ENCODE data around the gene MRPL24. TPM values are rescaled to one million over a fixed set of nuclear protein-coding genes. Genes with fewer than 3 reads are reported as not detected.

Gene MRPL24
- total and polyA plus RNA-seq, 10 of the 15 experiments (the other 5 are each of a cell fraction or from before 2014, with no cell fraction given) = 87.4 to 269 (median 134) TPM

GRCh38 chr1:156690675-156691036, 50.2 kb downstream of the MRPL24 start:
- RAD21 ChIA-PET (ENCODE audit: unreplicated experiment) = interaction anchor here (0.6 to 10.2 kb wide), 10 partner anchors 10 to 199 kb away, joined by 4 to 173 read pairs (median 6); partner anchors contain the start of genes CRABP2, INSRR, ISG20L2 and METTL25B
- H3K9ac ChIP-seq (ENCODE audit: control insufficient read depth, insufficient read depth, low read length) = no peak overlapping the region
- no peak for FAIRE-seq
- no peaks in the 10 kb centered on the region for H3K9me3 ChIP-seq (replicated peaks; ENCODE audit: control insufficient read depth, insufficient read depth, low read length)
- BruUV-seq (replicated peaks) = no TSS peak
- H3K27ac ChIP-seq (ENCODE audit: control insufficient read depth, insufficient read depth) = no peak overlapping the region
- WGBS (ENCODE audit: insufficient coverage, insufficient replicate concordance, low lambda C conversion rate, missing lambda C conversion rate) = 31% methylated on average over 8 of the region's 8 CpGs
- intact Hi-C loops (cut with micrococcal nuclease; ENCODE audit: unreplicated experiment) (no loop called here), in situ Hi-C loops (cut with MboI) (no loop called here)
- H3K4me3 ChIP-seq = no peak overlapping the region
- POLR2A ChIA-PET = interaction anchor here (1.4 to 3.1 kb wide), 2 partner anchors 36 to 91 kb away, joined by 4 to 21 read pairs; no protein-coding TSS in a partner anchor
- no peak for TF ChIP-seq RFX5 (IDR thresholded peaks at IDR 0.05; ENCODE audit: low read depth, low read length)
- TF ChIP-seq MYB (IDR thresholded peaks at IDR 0.05; ENCODE audit: borderline replicate concordance, low read depth, low read length) = no peak
- TF ChIP-seq JUNB (IDR thresholded peaks at IDR 0.05) = no peak
- TF ChIP-seq NR2F1 (conservative IDR thresholded peaks at IDR 0.05) = no peak
- TF ChIP-seq, protein P1, sequence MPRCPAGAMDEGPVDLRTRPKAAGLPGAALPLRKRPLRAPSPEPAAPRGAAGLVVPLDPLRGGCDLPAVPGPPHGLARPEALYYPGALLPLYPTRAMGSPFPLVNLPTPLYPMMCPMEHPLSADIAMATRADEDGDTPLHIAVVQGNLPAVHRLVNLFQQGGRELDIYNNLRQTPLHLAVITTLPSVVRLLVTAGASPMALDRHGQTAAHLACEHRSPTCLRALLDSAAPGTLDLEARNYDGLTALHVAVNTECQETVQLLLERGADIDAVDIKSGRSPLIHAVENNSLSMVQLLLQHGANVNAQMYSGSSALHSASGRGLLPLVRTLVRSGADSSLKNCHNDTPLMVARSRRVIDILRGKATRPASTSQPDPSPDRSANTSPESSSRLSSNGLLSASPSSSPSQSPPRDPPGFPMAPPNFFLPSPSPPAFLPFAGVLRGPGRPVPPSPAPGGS (IDR thresholded peaks at IDR 0.05; ENCODE audit: borderline replicate concordance, insufficient read depth, low read depth, low read length, poor library complexity, severe bottlenecking) = no peak
- TF ChIP-seq PAX8 (IDR thresholded peaks at IDR 0.05) = no peak
- TF ChIP-seq PKNOX1 (IDR thresholded peaks at IDR 0.05) = no peak
- TF ChIP-seq TCF7 (IDR thresholded peaks at IDR 0.05; ENCODE audit: borderline replicate concordance) = no peak
- no peak for TF ChIP-seq BCLAF1 (IDR thresholded peaks at IDR 0.05)
- H3K27me3 ChIP-seq (replicated peaks in 1 of 2; ENCODE audit: control insufficient read depth in 2 of 2, insufficient read depth in 2 of 2, low read length in 1 of 2) = peaks cover 18 to 33% of the 10 kb centered on the region in 2 experiments
- ATAC-seq = no peak
- H3K4me2 ChIP-seq (ENCODE audit: control insufficient read depth, insufficient read depth) = no peak overlapping the region
- CTCF ChIA-PET = interaction anchor here (0.7 to 11.1 kb wide), 28 partner anchors 8 to 383 kb away, joined by 3 to 433 read pairs (median 10); partner anchors contain the start of genes CRABP2, HDGF, INSRR and ISG20L2
- no peak overlapping the region for H2AFZ ChIP-seq (ENCODE audit: control insufficient read depth, low read depth, low read length)
- H3K4me1 ChIP-seq (ENCODE audit: control insufficient read depth, insufficient read depth, low read length) = no peaks in the 10 kb centered on the region
- H4K20me1 ChIP-seq (ENCODE audit: control insufficient read depth, insufficient read depth) = peaks cover 4% of the 10 kb centered on the region; the same call in 1 of the 2 replicates
- no peaks in the 10 kb centered on the region for H3K36me3 ChIP-seq (ENCODE audit: control insufficient read depth in 2 of 2, insufficient read depth in 2 of 2, low read length in 1 of 2)
- SMC1A ChIA-PET (ENCODE audit: uncharacterized antibody, unreplicated experiment) = interaction anchor here (0.7 to 4.0 kb wide), 12 partner anchors 9 to 200 kb away, joined by 3 to 168 read pairs (median 5); partner anchors contain the start of genes ISG20L2, METTL25B and NTRK1
- H3K79me2 ChIP-seq (ENCODE audit: control insufficient read depth, insufficient read depth, low read length) = no peaks in the 10 kb centered on the region
- DNase-seq (ENCODE audit: low read depth, low spot score) = no peak
